Adrenal gland (tissue), 12 donors: ENCODE results near the gene PHF12. TPM values are rescaled to one million over a fixed set of nuclear protein-coding genes. Genes with fewer than 3 reads are reported as not detected.

Experiments used
- DNase-seq, 7 donors: peaks; one replicate each; pipeline ENCODE4 v3.0.0-alpha.2; 2019 to 2020
- H3K27ac ChIP-seq, 5 donors: fragments of 200-600 bp; sonication (generic) in 4 of 5; 1 replicate in 3 of 5; 2 replicates in 2 of 5; pipeline versions ENCODE4 v1.5.1 to v1.8.0; 2016 to 2020; ENCODE audit warnings: mild to moderate bottlenecking in 1 of 5
- H3K27me3 ChIP-seq: fragments of 200-600 bp; 2 replicates; pipeline ENCODE4 v1.8.0; 2021
- H3K36me3 ChIP-seq, 2 donors: fragments of 200-600 bp; replicated peaks in 1 of 2; 1 replicate in 1 of 2; 2 replicates in 1 of 2; pipeline versions ENCODE4 v1.5.1 to v1.8.0; 2018 to 2022
- H3K4me1 ChIP-seq, 2 donors: fragments of 200-600 bp; replicated peaks in 1 of 2; 1 replicate in 1 of 2; 2 replicates in 1 of 2; pipeline versions ENCODE4 v1.5.1 to v1.8.0; 2018 to 2021
- H3K4me3 ChIP-seq, 4 donors: fragments of 200-600 bp; sonication (generic) in 3 of 4; one replicate each; pipeline ENCODE4 v1.5.1; 2016 to 2018
- H3K9me3 ChIP-seq, 3 donors: fragments of 200-600 bp; sonication (generic) in 1 of 3; replicated peaks in 1 of 3; 1 replicate in 2 of 3; 2 replicates in 1 of 3; pipeline versions ENCODE4 v1.5.1 to v1.8.0; 2016 to 2021
- POLR2A ChIP-seq, 2 donors: fragments of 450-650 bp; IDR thresholded peaks; one replicate each; pipeline ENCODE4 v1.6.1; 2017; ENCODE audit warnings: antibody characterized with exemption in 2 of 2, mild to moderate bottlenecking in 2 of 2, moderate library complexity in 1 of 2
- WGBS, 4 donors: extraction: QIAGEN DNeasy Blood & Tissue Kit in 2 of 4; methylation state at CpG; one replicate each; pipeline versions ENCODE4 v1.1.5 to v1.1.7; 2013 to 2017; 5-methylcytosine and 5-hydroxymethylcytosine counted together
- intact Hi-C, 2 donors: fragments of 100-400 bp; cut with DNase I; formaldehyde crosslinking; loops; one replicate each; pipeline versions ENCODE4 v1.14.1 to v1.15.0; 2022 to 2023
- polyA plus RNA-seq, 3 donors: library from polyadenylated mRNA; stranded (reverse); fragments of 200-250 nt in 2 of 3; fragments of 350-450 nt in 1 of 3; fragmentation: Illumina TruSeq in 1 of 3; extraction: RNeasy Lipid Tissue Mini Kit (QIAGEN cat#74804) in 1 of 3; gene quantifications; one replicate each; pipeline ENCODE4 v1.2.3, GENCODE V29; 2013 to 2014
- total RNA-seq, 9 donors: library from RNA; depleted of rRNA in 4 of 9; stranded (reverse); fragments of >200 nt in 4 of 9; fragments of 120-200 nt in 1 of 9; fragmentation: NEBNext Ultra II Directional in 1 of 9; extraction: Animal tissue kit (Norgen Biotek cat#: 25700) in 1 of 9; gene quantifications; one replicate each; pipeline versions ENCODE4 v1.1.0 to v1.2.4, GENCODE V29; 2013 to 2023
- TF ChIP-seq, protein P1 (sequence below), 6 experiments: fragments of 450-650 bp in 4 of 6; fragments of 200-600 bp in 2 of 6; sonication (generic) in 1 of 6; IDR thresholded peaks; 1 replicate in 5 of 6; 2 replicates in 1 of 6; pipeline versions ENCODE4 v1.5.1 to v1.8.0; 2016 to 2021; ENCODE audit warnings: antibody characterized with exemption in 6 of 6, mild to moderate bottlenecking in 2 of 6, moderate library complexity in 1 of 6
- donor health status: healthy with polysubstance abuse.
- donor health status: Bipolar disorder and iron deficiency.
- donor health status: DM: yes; HTN: yes; CAD: no.
- donor health status: DM: no; HTN: no; CAD: no.
- donor health status: DM: no; HTN: no; CAD: no.
- donor health status: DM: yes; HTN: yes; CAD: no.

The PHF12 gene
- total and polyA plus RNA-seq, 12 donors = 14.4 to 47.9 (median 26.3) TPM

DNA sequence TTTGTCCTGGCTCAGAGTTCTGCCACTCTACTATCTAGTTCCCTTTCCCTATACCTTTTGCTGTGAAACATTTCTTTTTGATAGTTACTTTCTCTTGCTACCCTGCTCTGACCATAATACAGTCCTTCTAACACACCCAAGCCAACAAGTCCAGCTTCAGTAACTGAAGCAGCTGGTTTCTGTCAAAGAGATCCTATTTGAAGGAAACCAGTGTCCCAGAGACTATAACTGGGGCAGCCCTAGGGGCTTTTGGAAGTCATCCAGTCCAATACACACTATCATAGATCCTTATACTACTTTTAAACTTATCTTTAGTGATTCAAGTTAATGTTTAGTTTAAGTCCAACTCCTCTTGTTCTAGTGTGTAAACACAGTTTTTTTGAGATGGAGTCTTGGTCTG lies 31.1 kb downstream of the PHF12 start:
- Histone ChIP-seq H3K4me3 (no peak overlapping the region), H3K4me1 (peaks cover 0 to 21% of the 10 kb centered on the region in 2 donors), H3K27me3 (no peaks in the 10 kb centered on the region), H3K36me3 (peaks cover 0 to 91% of the 10 kb centered on the region in 2 donors), H3K27ac (no peak overlapping the region), H3K9me3 (no peaks in the 10 kb centered on the region)
- intact Hi-C loops = no loop called here
- DNase-seq = no peak
- TF ChIP-seq, protein P1, sequence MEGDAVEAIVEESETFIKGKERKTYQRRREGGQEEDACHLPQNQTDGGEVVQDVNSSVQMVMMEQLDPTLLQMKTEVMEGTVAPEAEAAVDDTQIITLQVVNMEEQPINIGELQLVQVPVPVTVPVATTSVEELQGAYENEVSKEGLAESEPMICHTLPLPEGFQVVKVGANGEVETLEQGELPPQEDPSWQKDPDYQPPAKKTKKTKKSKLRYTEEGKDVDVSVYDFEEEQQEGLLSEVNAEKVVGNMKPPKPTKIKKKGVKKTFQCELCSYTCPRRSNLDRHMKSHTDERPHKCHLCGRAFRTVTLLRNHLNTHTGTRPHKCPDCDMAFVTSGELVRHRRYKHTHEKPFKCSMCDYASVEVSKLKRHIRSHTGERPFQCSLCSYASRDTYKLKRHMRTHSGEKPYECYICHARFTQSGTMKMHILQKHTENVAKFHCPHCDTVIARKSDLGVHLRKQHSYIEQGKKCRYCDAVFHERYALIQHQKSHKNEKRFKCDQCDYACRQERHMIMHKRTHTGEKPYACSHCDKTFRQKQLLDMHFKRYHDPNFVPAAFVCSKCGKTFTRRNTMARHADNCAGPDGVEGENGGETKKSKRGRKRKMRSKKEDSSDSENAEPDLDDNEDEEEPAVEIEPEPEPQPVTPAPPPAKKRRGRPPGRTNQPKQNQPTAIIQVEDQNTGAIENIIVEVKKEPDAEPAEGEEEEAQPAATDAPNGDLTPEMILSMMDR (IDR thresholded peaks at IDR 0.05) = no peak
- no peak for TF ChIP-seq POLR2A (IDR thresholded peaks at IDR 0.05)

DNA sequence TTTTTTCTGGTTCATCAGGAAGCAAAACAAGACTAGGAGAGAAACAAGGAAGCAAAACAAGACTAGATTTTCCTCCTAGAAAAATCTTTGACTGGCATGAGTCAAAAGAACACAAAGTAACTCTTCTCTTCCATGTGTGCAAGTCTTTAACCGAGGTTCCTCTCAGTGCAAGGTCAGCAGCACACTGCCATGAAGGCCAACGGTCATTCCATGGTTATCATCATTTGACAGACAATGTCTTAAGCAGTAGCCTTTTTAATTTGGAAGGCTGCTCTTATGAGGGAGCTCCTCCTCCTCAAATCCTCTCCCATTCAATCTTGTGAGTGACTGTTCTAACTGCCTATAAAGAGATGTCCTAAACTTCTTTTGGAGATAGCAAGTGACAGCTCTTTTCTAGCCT lies 33.0 kb downstream of the PHF12 start:
- Histone ChIP-seq H3K36me3 (peaks cover 0 to 98% of the 10 kb centered on the region in 2 donors), H3K27me3 (no peaks in the 10 kb centered on the region), H3K27ac (no peak overlapping the region), H3K4me1 (peaks cover 0 to 16% of the 10 kb centered on the region in 2 donors), H3K4me3 (no peak overlapping the region), H3K9me3 (no peaks in the 10 kb centered on the region)
- intact Hi-C loops = loop anchor here in 1 of 2 donors (10.0 kb wide), 2 partner anchors 63 to 163 kb away; partner anchors contain the start of gene ERAL1
- TF ChIP-seq POLR2A (IDR thresholded peaks at IDR 0.05) = no peak
- TF ChIP-seq, protein P1 (IDR thresholded peaks at IDR 0.05) = no peak
- WGBS, 4 donors = 28 to 55% (median 30%) methylated on average over 2 of the region's 2 CpGs
- no peak for DNase-seq

DNA sequence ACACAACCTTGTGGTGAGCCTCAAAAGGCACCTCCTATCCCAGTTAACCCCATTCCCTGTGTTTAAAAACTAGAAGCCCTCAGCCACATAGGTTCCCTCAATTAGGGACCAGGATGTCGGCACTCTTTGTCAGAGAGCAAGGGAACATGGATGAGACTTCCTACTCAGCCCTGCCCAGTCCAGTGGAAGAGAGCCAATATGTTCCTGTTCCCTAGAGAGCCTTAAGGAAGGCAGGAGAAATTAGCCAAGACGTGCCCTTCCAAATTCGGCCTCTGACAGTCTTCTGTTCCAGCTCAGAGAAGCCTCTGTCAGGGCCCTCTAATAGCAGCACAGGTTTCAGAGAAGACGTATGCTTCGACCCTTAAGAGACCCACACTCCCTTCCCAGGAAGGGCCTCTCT lies 33.9 kb downstream of the PHF12 start:
- peak overlapping the region in 1 of 5 donors; percentile 22 for H3K27ac ChIP-seq
- H3K4me3 ChIP-seq = no peak overlapping the region
- H3K9me3 ChIP-seq = no peaks in the 10 kb centered on the region
- intact Hi-C loops = loop anchor here in 1 of 2 donors (10.0 kb wide), 2 partner anchors 63 to 163 kb away; partner anchors contain the start of gene ERAL1
- no peak for TF ChIP-seq POLR2A (IDR thresholded peaks at IDR 0.05)
- TF ChIP-seq, protein P1 (IDR thresholded peaks at IDR 0.05) = no peak
- WGBS, 4 donors = 71 to 78% (median 72%) methylated on average over 4 to 5 of the region's 5 CpGs
- no peak for DNase-seq
- peaks cover 0 to 98% of the 10 kb centered on the region in 2 donors for H3K36me3 ChIP-seq
- peaks cover 0 to 16% of the 10 kb centered on the region in 2 donors for H3K4me1 ChIP-seq
- no peaks in the 10 kb centered on the region for H3K27me3 ChIP-seq

DNA sequence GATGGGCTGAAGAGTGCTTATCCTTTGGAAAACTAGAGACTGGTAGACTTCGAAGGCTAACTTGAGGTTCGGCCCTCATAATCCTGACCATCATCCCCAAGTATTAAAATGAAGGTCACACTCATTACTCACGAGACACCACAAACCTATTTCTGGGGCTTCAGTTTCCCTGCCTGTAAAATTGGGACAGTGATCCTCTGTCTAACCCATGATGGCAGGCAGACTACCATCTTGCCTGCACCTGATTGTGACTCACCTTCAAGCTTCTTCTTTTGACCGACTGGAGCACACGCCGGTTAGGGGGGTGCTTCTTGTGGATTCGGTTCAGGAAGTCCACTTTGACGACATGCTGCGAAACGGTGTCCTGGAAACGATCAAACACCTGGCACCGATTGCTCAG lies 34.3 kb downstream of the PHF12 start:
- no peak for TF ChIP-seq POLR2A (IDR thresholded peaks at IDR 0.05)
- TF ChIP-seq, protein P1 (IDR thresholded peaks at IDR 0.05) = no peak
- peaks cover 0 to 16% of the 10 kb centered on the region in 2 donors for H3K4me1 ChIP-seq
- peak overlapping the region in 1 of 5 donors; percentile 22 for H3K27ac ChIP-seq
- no peak for DNase-seq
- WGBS, 4 donors = 73 to 81% (median 77%) methylated on average over 12 of the region's 12 CpGs
- H3K4me3 ChIP-seq = no peak overlapping the region
- H3K36me3 ChIP-seq = peaks cover 0 to 98% of the 10 kb centered on the region in 2 donors
- H3K9me3 ChIP-seq = no peaks in the 10 kb centered on the region
- H3K27me3 ChIP-seq = no peaks in the 10 kb centered on the region
- intact Hi-C loops = loop anchor here in 1 of 2 donors (10.0 kb wide), 2 partner anchors 62 to 162 kb away; partner anchors contain the start of gene ERAL1
